HG02973 (cell line): ENCODE data around the gene LHB.

Experiments used
- ATAC-seq: cut with Tn5 transposase; IDR thresholded peaks from one replicate; pipeline ENCODE4 v1.9.1; 2021; ENCODE audit warnings: moderate library complexity; ENCODE audit not compliant: unreplicated experiment

LHB gene

GRCh38 chr19:48986211-48986610, 30.7 kb downstream of the LHB start:
- no peak for ATAC-seq

- ATAC-seq, result no peak
These were observed 31.2 kb downstream of the LHB start for GRCh38 chr19:48985711-48986110.

- no peak for ATAC-seq
These were observed 34.6 kb downstream of the LHB start for GRCh38 chr19:48982280-48982679.

GRCh38 chr19:48977061-48977460, 39.8 kb downstream of the LHB start:
- ATAC-seq, result no peak

DNA sequence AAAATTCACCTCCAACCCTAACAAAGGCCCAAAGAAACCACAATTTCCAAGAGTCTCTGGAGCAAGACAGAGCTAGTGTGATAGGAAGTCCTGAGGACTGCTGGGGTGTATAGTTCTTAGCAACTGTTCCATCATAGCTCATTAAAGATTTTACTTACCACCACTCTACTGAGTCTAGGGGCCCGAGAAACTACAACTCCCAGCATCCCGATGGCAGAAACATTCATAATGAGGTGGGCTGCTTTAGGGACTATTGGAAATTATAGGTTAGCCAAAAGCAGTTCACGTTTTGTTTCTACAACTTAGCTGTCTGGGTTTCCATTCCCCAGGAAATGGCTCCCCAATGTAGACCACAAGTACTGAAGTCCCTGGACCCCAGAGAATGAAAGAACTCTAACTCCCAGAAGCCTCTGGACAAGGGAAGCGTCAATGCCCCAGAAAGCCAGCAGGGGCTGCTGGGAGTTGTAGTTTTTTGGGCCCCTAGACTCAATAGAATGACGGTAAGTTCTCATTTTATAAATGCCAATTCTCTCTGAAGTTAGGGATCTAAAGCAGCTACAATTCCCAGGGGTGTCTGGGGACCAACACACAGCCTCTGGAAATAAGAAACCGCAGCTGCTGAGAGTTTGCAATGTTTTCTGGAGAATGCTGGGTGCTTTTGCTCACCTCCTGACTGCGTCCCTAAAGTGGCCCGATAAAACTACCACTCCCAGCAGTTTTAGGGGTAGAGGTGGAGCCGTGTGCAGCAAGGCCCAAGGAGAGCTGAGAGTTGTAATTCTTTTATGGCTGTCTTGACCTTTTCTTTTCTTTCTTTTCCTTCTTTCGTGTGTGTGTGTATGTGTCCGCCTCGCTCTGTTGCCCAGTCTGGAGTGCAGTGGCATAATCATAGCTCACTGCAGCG, 40.7 kb downstream of the LHB start:
- no peak for ATAC-seq

- ATAC-seq, result no peak
These were observed 45.9 kb downstream of the LHB start for GRCh38 chr19:48970923-48971395.

DNA sequence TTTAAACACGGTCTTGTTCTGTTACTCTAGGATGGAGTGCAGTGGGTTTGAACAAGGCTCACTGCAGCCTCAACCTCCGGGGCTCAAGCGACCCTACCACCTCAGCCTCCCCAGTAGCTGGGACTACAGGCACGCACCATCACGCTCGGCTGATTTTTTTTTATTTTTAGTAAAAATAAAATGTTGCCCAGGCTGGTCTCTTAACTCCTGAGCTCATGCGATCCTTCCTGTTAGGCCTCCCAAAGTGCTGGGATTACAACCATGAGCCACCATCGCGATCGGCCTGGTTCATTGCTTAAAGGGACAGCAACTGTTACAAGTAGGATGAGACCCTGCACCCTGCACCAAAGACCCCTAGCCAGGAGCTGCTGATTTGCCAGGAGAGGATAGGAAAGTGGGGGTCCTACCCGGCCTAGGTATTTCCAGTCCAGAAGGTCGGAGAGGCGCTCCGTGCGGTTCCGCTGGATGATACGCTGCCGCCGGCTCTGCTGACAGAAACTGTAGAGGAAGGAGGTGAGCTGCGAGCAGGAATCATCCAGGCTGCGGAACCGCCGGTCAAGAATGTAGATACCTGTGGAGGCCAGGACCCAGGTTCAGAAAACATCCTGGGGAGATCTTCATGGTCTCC, 46.6 kb downstream of the LHB start:
- ATAC-seq, result no peak

- ATAC-seq, result no peak
These were observed 47.4 kb downstream of the LHB start for GRCh38 chr19:48969276-48970138.

- ATAC-seq, result no peak
These were observed 48.1 kb downstream of the LHB start for GRCh38 chr19:48968813-48969218.

DNA sequence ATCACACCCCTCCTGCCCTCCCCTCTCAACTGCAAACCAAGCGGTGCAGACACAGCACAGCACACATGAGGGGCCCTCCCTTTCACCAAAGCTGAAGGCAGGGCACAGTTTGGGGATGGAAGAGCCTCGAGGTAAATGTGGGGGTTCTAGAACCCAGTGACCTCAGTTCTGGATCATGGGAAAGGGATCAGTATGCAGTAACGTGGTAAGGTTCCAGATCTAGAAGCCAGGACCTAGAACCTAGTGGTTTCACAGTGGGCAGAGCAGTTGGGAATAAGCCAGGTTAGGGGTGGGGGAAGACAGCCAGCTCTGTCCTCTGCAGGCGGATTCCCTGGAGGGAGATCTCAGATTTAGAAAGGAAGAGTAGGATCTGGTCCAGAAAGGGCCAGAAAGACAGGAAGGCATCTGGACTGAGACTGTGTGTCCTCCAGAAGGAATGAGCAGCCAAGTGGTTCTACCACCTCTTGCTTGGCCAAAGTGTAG, 48.7 kb downstream of the LHB start:
- ATAC-seq, result no peak

- no peak for ATAC-seq
These were observed 49.3 kb downstream of the LHB start for GRCh38 chr19:48967346-48968178.

DNA sequence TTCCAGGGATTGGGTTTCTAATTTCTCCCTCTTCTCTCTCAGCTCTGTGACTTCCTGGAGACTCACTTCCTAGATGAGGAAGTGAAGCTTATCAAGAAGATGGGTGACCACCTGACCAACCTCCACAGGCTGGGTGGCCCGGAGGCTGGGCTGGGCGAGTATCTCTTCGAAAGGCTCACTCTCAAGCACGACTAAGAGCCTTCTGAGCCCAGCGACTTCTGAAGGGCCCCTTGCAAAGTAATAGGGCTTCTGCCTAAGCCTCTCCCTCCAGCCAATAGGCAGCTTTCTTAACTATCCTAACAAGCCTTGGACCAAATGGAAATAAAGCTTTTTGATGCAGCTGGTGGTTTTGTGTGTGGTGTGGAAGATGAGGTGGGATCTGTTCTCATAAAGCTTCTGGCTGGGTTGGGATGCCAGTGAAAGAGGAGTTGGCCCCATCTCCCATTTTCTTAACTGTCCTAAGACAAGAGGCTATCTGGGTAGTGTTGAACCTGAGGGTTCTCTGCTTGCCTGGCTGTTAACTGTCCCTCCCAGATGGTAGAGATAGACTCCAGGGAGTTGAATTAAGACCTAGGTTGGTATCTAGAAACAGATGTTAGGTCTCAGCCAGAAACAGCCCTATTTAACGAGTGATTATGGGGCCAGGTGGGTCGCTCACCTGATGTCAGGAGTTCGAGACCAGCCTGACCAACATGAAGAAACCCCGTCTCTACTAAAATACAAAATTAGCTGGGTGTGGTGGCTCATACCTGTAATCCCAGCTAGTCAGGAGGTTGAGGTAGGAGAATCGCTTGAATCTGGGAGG, 50.1 kb downstream of the LHB start:
- ATAC-seq, result no peak
